Upper lobe of left lung (tissue), 6 donors: Measurements from ENCODE around the gene SIRT3. TPM values are rescaled to one million over a fixed set of nuclear protein-coding genes. Genes with fewer than 3 reads are reported as not detected.
A peak's percentile ranks its signal among the peaks of the same experiment; 100 is the strongest.

Source experiments
- ATAC-seq, 2 donors: fragments of 200-7000 bp; cut with Tn5 transposase; one replicate each; pipeline ENCODE4 v1.9.1; 2022; ENCODE audit warnings: mild to moderate bottlenecking in 2 of 2, moderate library complexity in 2 of 2; ENCODE audit not compliant: low FRiP score in 2 of 2
- DNase-seq, 2 donors: peaks; one replicate each; pipeline ENCODE4 v3.0.0-alpha.2; 2019 to 2020
- H3K27ac ChIP-seq, 4 donors: fragments of 200-600 bp; sonication (generic); one replicate each; pipeline ENCODE4 v1.5.1; 2016 to 2019
- H3K27me3 ChIP-seq, 4 donors: fragments of 200-600 bp; sonication (generic); one replicate each; pipeline ENCODE4 v1.5.1; 2017 to 2019
- H3K36me3 ChIP-seq, 4 donors: fragments of 200-600 bp; sonication (generic); one replicate each; pipeline ENCODE4 v1.5.1; 2016 to 2019
- H3K4me1 ChIP-seq, 4 donors: fragments of 200-600 bp; sonication (generic); one replicate each; pipeline ENCODE4 v1.5.1; 2018 to 2019
- H3K4me3 ChIP-seq, 4 donors: fragments of 200-600 bp; sonication (generic); one replicate each; pipeline ENCODE4 v1.5.1; 2017 to 2019; ENCODE audit warnings: mild to moderate bottlenecking in 2 of 4, moderate library complexity in 1 of 4
- H3K9me3 ChIP-seq, 4 donors: fragments of 200-600 bp; sonication (generic); one replicate each; pipeline ENCODE4 v1.5.1; 2018 to 2019
- EP300 ChIP-seq, 4 donors: sonication (generic); formaldehyde crosslinking; IDR thresholded peaks; one replicate each; pipeline ENCODE4 v1.5.1; 2017; ENCODE audit warnings: antibody characterized with exemption in 4 of 4, control low read depth in 2 of 4
- POLR2A ChIP-seq, 4 donors: fragments of 450-650 bp; IDR thresholded peaks; one replicate each; pipeline ENCODE4 v1.5.1; 2016 to 2017; ENCODE audit warnings: antibody characterized with exemption in 4 of 4, mild to moderate bottlenecking in 2 of 4
- POLR2AphosphoS5 ChIP-seq, 2 donors: sonication (generic); formaldehyde crosslinking; IDR thresholded peaks; one replicate each; pipeline ENCODE4 v1.5.1; 2017; ENCODE audit warnings: antibody characterized with exemption in 2 of 2
- WGBS, 2 donors: methylation state at CpG; one replicate each; pipeline ENCODE4 v1.1.5; 2017 to 2018; 5-methylcytosine and 5-hydroxymethylcytosine counted together
- total RNA-seq, 6 donors: library from RNA; depleted of rRNA in 4 of 6; stranded (reverse); fragments of >200 nt in 4 of 6; gene quantifications; one replicate each; pipeline versions ENCODE4 v1.1.0 to v1.2.1, GENCODE V29; 2016 to 2021
- TF ChIP-seq, protein P1 (sequence below), 6 experiments: fragments of 450-650 bp in 4 of 6; fragments of 200-600 bp in 2 of 6; sonication (generic) in 2 of 6; IDR thresholded peaks; one replicate each; pipeline ENCODE4 v1.5.1; 2016 to 2019; ENCODE audit warnings: antibody characterized with exemption in 6 of 6
- donor health status: DM: no; HTN: no; CAD: no; lungs with moderate emphysema.
- donor health status: DM: no; HTN: yes; CAD: no; lungs with severe emphysema.

The SIRT3 gene
- total RNA-seq, 6 donors from 2014 or later: 11.7 to 37.6 (median 24.0) TPM

GRCh38 chr11:283405-284104 is 47.4 kb upstream of the SIRT3 start:
- H3K4me1 ChIP-seq: peaks cover 35 to 42% (median 41%) of the 10 kb centered on the region in 4 donors
- no peaks in the 10 kb centered on the region for H3K9me3 ChIP-seq
- no peak overlapping the region for H3K27ac ChIP-seq
- WGBS, 2 donors: 80 to 87% methylated on average over 22 to 23 of the region's 23 CpGs
- H3K27me3 ChIP-seq: peaks cover 0 to 42% (median 25%) of the 10 kb centered on the region in 4 donors
- TF ChIP-seq EP300 (IDR thresholded peaks at IDR 0.05) (no peak), POLR2A (IDR thresholded peaks at IDR 0.05) (no peak), POLR2AphosphoS5 (IDR thresholded peaks at IDR 0.05) (no peak)
- TF ChIP-seq, protein P1, sequence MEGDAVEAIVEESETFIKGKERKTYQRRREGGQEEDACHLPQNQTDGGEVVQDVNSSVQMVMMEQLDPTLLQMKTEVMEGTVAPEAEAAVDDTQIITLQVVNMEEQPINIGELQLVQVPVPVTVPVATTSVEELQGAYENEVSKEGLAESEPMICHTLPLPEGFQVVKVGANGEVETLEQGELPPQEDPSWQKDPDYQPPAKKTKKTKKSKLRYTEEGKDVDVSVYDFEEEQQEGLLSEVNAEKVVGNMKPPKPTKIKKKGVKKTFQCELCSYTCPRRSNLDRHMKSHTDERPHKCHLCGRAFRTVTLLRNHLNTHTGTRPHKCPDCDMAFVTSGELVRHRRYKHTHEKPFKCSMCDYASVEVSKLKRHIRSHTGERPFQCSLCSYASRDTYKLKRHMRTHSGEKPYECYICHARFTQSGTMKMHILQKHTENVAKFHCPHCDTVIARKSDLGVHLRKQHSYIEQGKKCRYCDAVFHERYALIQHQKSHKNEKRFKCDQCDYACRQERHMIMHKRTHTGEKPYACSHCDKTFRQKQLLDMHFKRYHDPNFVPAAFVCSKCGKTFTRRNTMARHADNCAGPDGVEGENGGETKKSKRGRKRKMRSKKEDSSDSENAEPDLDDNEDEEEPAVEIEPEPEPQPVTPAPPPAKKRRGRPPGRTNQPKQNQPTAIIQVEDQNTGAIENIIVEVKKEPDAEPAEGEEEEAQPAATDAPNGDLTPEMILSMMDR (IDR thresholded peaks at IDR 0.05): no peak
- ATAC-seq: no peak
- H3K4me3 ChIP-seq: no peak overlapping the region
- no peaks in the 10 kb centered on the region for H3K36me3 ChIP-seq
- peak in 1 of 2 donors; percentile 34 for DNase-seq

DNA sequence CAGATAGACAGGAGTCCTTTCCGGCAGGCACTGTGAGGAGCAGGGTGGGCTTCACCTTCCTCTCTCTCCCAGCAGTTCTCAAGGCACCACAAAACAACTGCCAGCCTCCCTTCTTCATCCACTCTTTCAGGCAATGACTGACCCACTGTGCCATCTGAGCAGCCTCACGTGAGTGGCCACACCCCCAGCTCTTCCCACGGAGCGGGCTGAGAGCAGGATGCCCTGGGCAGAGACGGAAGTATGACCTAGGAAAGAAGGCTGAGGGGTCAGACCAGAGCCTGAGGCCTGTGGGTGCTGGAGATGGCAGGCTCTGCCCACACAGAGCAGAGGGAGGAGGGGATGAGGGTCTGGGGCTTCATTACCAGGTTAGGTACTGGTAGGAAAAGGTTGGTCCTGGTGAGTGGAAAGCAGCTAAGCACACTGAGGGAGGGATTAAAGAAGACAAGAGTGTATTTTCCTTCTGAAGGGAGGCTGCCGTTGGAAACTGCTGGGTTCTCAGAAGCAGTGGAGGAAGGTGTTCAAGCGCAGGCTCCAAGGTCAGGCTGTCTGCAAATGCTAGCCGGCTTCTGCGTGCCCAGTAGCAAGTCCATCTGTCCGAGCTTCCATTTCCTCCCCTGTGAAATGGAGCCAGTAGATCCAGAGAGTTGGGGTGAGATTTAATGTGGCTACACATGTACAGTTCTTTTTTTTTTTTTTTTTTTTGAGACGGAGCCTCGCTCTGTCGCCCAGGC is 46.7 kb upstream of the SIRT3 start:
- TF ChIP-seq, protein P1 (IDR thresholded peaks at IDR 0.05): no peak
- TF ChIP-seq POLR2A (IDR thresholded peaks at IDR 0.05) (no peak), POLR2AphosphoS5 (IDR thresholded peaks at IDR 0.05) (no peak), EP300 (IDR thresholded peaks at IDR 0.05) (no peak)
- Histone ChIP-seq H3K4me1 (peaks cover 34 to 40% (median 35%) of the 10 kb centered on the region in 4 donors), H3K9me3 (no peaks in the 10 kb centered on the region), H3K4me3 (no peak overlapping the region), H3K27ac (no peak overlapping the region), H3K27me3 (peaks cover 0 to 45% (median 28%) of the 10 kb centered on the region in 4 donors), H3K36me3 (no peaks in the 10 kb centered on the region)
- 60 to 67% methylated on average over 12 to 13 of the region's 13 CpGs for WGBS, 2 donors
- DNase-seq: no peak
- no peak for ATAC-seq

DNA sequence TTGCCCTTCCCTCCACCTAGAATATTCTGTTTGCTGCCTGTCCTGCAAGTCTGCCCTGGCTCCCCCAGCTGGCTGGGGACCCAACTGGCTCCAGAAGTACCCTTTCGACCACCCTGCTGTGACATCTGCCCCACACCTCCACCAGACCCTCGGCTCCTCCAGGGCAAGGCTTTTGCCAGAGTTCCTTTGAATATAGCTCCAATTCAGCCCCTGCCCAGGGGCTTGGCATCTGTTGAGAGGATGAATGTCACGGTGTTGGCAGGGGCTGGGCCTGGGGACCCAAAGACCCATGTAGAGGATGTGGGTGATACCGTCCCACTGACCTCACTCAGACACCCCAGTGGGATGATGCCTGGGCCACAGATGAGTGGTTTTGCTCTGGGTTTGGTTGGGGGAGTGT is 46.0 kb upstream of the SIRT3 start:
- Histone ChIP-seq H3K4me1 (peaks cover 33 to 38% (median 35%) of the 10 kb centered on the region in 4 donors), H3K9me3 (no peaks in the 10 kb centered on the region), H3K4me3 (peak overlapping the region in 2 of 4 donors; percentile 32 to 44), H3K27ac (no peak overlapping the region), H3K27me3 (peaks cover 0 to 45% (median 28%) of the 10 kb centered on the region in 4 donors), H3K36me3 (no peaks in the 10 kb centered on the region)
- ATAC-seq: peak in 1 of 2 donors; percentile 4
- TF ChIP-seq, protein P1 (IDR thresholded peaks at IDR 0.05): no peak
- TF ChIP-seq EP300 (IDR thresholded peaks at IDR 0.05): no peak
- TF ChIP-seq POLR2A (IDR thresholded peaks at IDR 0.05): no peak
- TF ChIP-seq POLR2AphosphoS5 (IDR thresholded peaks at IDR 0.05): no peak
- no peak for DNase-seq
- 78 to 84% methylated on average over 2 to 4 of the region's 4 CpGs for WGBS, 2 donors

- TF ChIP-seq POLR2AphosphoS5 (IDR thresholded peaks at IDR 0.05) (no peak), EP300 (IDR thresholded peaks at IDR 0.05) (no peak), POLR2A (IDR thresholded peaks at IDR 0.05) (no peak)
- TF ChIP-seq, protein P1 (IDR thresholded peaks at IDR 0.05): no peak
- Histone ChIP-seq H3K4me1 (peaks cover 33 to 35% (median 34%) of the 10 kb centered on the region in 4 donors), H3K36me3 (no peaks in the 10 kb centered on the region), H3K9me3 (no peaks in the 10 kb centered on the region), H3K4me3 (peak overlapping the region in 3 of 4 donors; percentile 26 to 44 (median 32)), H3K27ac (peak overlapping the region in 1 of 4 donors; percentile 34), H3K27me3 (peaks cover 0 to 45% (median 28%) of the 10 kb centered on the region in 4 donors)
- ATAC-seq: no peak
- 44 to 51% methylated on average over 18 to 25 of the region's 26 CpGs for WGBS, 2 donors
- DNase-seq: peak in 1 of 2 donors; percentile 76
Observed at GRCh38 chr11:281486-282161, 45.5 kb upstream of the SIRT3 start.
